ENCODE data around the gene KCTD21. TPM values are rescaled to one million over a fixed set of nuclear protein-coding genes. Genes with fewer than 3 reads are reported as not detected.

The KCTD21 gene
- total RNA-seq, 1 donor from 2014 or later, result 30.7 TPM

- no peak for DNase-seq (ENCODE audit: low spot score in 2 of 2)
- Histone ChIP-seq H3K27me3 (no peaks in the 10 kb centered on the region), H3K27ac (peak overlapping the region; percentile 87 to 91), H3K4me1 (peaks cover 8 to 35% of the 10 kb centered on the region in 2 donors), H3K36me3 (peaks cover 2 to 13% of the 10 kb centered on the region in 2 donors), H3K4me3 (peak overlapping the region in 1 of 2 donors; percentile 39), H3K9me3 (no peaks in the 10 kb centered on the region)
- TF ChIP-seq CTCF (IDR thresholded peaks at IDR 0.05), result no peak
- intact Hi-C loops (cut with DNase I), result loop anchor here (2.0 kb wide), 2 partner anchors 20 to 44 kb away; no protein-coding TSS in a partner anchor
Observed at GRCh38 chr11:78192911-78193351, 4.5 kb upstream of the KCTD21 start.

DNA sequence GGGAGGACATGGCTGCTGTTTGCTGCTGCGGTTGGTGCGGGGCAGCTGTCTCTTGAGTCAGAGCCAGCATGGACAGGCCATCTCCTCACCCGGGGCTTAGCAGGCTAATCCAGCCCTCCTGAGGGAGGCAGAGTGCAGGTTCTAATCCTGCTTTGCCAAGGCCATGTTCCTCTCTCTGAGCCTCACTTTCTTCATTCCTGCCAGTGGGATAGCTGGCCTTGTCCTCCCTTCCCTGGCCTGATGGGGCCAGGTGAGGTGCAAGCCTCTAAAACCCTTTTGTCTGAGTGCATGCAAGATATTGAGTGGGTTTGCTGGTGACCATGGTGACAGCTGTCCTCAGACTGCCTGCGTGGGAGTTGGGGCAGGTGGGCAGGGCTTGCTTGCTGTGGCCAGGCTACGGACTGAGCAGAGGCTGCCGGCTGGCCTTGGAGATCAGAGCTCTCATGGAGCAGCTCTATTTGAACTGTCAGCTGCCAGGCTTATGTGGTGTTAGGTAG, 3.8 kb upstream of the KCTD21 start:
- intact Hi-C loops (cut with DNase I), result loop anchor here (2.0 kb wide), 2 partner anchors 21 to 43 kb away; no protein-coding TSS in a partner anchor
- H3K4me1 ChIP-seq, result peaks cover 8 to 35% of the 10 kb centered on the region in 2 donors
- H3K4me3 ChIP-seq, result peak overlapping the region in 1 of 2 donors; percentile 39
- no peaks in the 10 kb centered on the region for H3K27me3 ChIP-seq
- H3K27ac ChIP-seq, result peak overlapping the region; percentile 87 to 91
- TF ChIP-seq CTCF (IDR thresholded peaks at IDR 0.05), result no peak
- DNase-seq (ENCODE audit: low spot score in 2 of 2), result no peak
- no peaks in the 10 kb centered on the region for H3K9me3 ChIP-seq
- H3K36me3 ChIP-seq, result peaks cover 0 to 7% of the 10 kb centered on the region in 2 donors

DNA sequence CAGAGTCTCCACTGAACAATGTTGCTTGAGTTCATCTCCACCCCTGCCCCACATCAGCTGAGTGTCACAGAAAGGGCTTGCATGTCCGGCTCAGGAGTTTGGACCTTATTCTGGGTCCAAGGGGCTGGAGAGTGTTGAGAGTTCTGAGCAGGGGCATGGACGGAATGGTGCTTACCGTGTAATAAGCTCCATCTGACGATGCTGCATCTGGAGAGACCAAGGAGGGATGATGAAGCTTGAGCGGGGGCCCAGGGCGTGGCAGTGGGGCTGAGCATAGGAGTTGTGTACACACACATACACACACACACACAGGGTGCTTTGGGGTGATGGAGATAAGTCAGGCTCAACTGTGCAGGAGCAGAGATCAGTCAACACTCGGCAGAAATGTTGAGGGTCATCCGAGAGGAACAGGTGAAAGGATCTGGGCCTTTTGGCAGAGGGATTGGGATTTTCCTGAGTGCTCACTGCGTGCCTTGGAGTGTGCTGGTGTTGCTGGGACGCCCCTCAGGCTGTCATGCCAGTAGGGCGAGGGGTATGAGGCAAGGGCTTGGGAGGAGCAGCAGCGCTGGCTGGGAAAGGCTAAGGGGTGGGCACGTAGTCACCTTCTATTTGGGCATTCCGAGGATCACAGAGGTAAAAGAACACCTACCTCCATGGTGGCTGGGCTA, 2.6 kb upstream of the KCTD21 start:
- TF ChIP-seq CTCF (IDR thresholded peaks at IDR 0.05), result no peak
- H3K9me3 ChIP-seq, result no peaks in the 10 kb centered on the region
- no peak for DNase-seq (ENCODE audit: low spot score in 2 of 2)
- peak overlapping the region in 1 of 2 donors; percentile 72 for H3K4me3 ChIP-seq
- H3K27me3 ChIP-seq, result no peaks in the 10 kb centered on the region
- H3K4me1 ChIP-seq, result peaks cover 8 to 47% of the 10 kb centered on the region in 2 donors
- intact Hi-C loops (cut with DNase I), result no loop called here
- H3K36me3 ChIP-seq, result peaks cover 0 to 3% of the 10 kb centered on the region in 2 donors
- peak overlapping the region; percentile 87 to 91 for H3K27ac ChIP-seq

GRCh38 chr11:78190374-78190773, 1.9 kb upstream of the KCTD21 start:
- H3K9me3 ChIP-seq, result no peaks in the 10 kb centered on the region
- H3K4me3 ChIP-seq, result peak overlapping the region; percentile 72 to 91
- DNase-seq (ENCODE audit: low spot score in 2 of 2), result no peak
- intact Hi-C loops (cut with DNase I), result no loop called here
- no peak for TF ChIP-seq CTCF (IDR thresholded peaks at IDR 0.05)
- peaks cover 0 to 3% of the 10 kb centered on the region in 2 donors for H3K36me3 ChIP-seq
- peaks cover 8 to 49% of the 10 kb centered on the region in 2 donors for H3K4me1 ChIP-seq
- H3K27ac ChIP-seq, result peak overlapping the region; percentile 87 to 91
- H3K27me3 ChIP-seq, result no peaks in the 10 kb centered on the region

DNA sequence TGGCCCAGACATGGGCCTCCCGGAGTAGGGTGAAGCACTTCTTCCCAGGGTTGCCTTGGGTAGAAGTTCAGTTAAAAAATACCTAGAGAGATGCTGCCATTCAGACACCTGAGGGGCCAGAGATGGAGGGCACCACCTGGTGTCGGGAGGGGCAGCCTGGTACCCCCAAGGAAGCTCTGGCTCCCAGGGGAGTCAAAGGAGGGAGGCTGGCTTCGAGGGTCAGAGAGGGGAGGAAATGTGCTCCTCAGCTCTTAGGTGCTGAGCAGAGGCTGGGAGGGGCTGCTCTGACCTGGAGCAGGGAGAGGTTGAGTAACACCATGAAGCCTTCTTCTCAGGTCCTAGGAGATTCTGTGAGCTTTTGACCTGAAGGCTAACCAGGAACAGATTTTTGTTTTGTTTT, 1.4 kb upstream of the KCTD21 start:
- intact Hi-C loops (cut with DNase I), result loop anchor here (10.0 kb wide), 1 partner anchor 195 kb away; the partner anchor contains the start of gene INTS4
- peak overlapping the region; percentile 87 to 91 for H3K27ac ChIP-seq
- no peak for DNase-seq (ENCODE audit: low spot score in 2 of 2)

More for the DNA sequence above, 1.4 kb upstream of the KCTD21 start:
- Histone ChIP-seq H3K4me1 (peaks cover 8 to 49% of the 10 kb centered on the region in 2 donors), H3K4me3 (peak overlapping the region; percentile 72 to 91), H3K27me3 (no peaks in the 10 kb centered on the region), H3K36me3 (peaks cover 0 to 3% of the 10 kb centered on the region in 2 donors), H3K9me3 (no peaks in the 10 kb centered on the region)
- TF ChIP-seq CTCF (IDR thresholded peaks at IDR 0.05), result no peak
